ENCODE data around the gene CTAG2. TPM values are rescaled to one million over a fixed set of nuclear protein-coding genes. Genes with fewer than 3 reads are reported as not detected.

The CTAG2 gene
- polyA plus RNA-seq, 1 donor (not counting 4 experiments of a cell fraction or from before 2014, with no cell fraction given) = not detected

DNA sequence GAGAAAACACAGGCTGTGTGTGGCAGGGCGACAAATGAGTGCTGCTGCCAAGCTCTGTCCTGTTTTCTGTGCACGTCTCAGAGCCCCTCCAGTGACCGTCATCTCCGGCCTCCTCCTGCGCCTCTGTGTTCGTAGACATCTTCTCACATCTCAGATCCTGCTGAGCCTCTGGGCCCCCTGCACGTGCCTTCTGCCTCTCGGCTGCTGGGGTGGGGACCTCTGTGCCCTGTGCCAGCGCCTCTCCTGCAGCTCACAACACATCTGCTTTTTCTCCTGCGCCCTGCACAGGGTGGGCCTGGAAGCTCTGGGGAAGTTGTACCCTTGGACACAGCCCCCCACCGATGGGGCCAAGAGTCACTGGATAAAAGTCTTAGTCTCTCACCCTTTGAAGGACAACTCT, 2.4 kb upstream of the CTAG2 start:
- no peak overlapping the region for H3K27ac ChIP-seq (ENCODE audit: control insufficient read depth, insufficient read depth, low read length)
- H3K9me1 ChIP-seq (ENCODE audit: control insufficient read depth, extremely low read depth, insufficient read depth, low read length) = no peaks in the 10 kb centered on the region
- no peaks in the 10 kb centered on the region for H3K79me2 ChIP-seq (ENCODE audit: control insufficient read depth, insufficient read depth, low read length)
- no peaks in the 10 kb centered on the region for H3K4me1 ChIP-seq (ENCODE audit: control insufficient read depth, extremely low read depth, insufficient read depth, low read length)
- no peaks in the 10 kb centered on the region for H3K36me3 ChIP-seq (ENCODE audit: control insufficient read depth in 2 of 2, extremely low read depth in 1 of 2, insufficient read depth in 2 of 2, low read length in 2 of 2)
- DNase-seq (ENCODE audit: low read depth, low spot score) = no peak
- H3K9ac ChIP-seq (ENCODE audit: control insufficient read depth, extremely low read depth, insufficient read depth, low read length) = no peak overlapping the region
- no peak for FAIRE-seq
- no peaks in the 10 kb centered on the region for H4K20me1 ChIP-seq (ENCODE audit: control insufficient read depth, extremely low read depth, insufficient read depth, low read length)
- no peak overlapping the region for H3K4me2 ChIP-seq (ENCODE audit: control insufficient read depth, extremely low read depth, insufficient read depth, low read depth, low read length)
- H2AFZ ChIP-seq (ENCODE audit: control insufficient read depth, low read length) = no peak overlapping the region
- H3K27me3 ChIP-seq (ENCODE audit: control insufficient read depth, extremely low read depth, insufficient read depth, low read length) = no peaks in the 10 kb centered on the region
- no peak overlapping the region for H3K4me3 ChIP-seq (ENCODE audit: control insufficient read depth in 2 of 3, extremely low read depth in 1 of 3, insufficient read depth in 2 of 3, low read depth in 1 of 3, low read length in 3 of 3)
- dilution Hi-C loops (cut with MboI; ENCODE audit: extremely low pct_ligation_motif_present, low sequenced_read_pairs) = no loop called here
- no peak for TF ChIP-seq EZH2 (IDR thresholded peaks at IDR 0.05; ENCODE audit: low read length)
- TF ChIP-seq, protein P1, sequence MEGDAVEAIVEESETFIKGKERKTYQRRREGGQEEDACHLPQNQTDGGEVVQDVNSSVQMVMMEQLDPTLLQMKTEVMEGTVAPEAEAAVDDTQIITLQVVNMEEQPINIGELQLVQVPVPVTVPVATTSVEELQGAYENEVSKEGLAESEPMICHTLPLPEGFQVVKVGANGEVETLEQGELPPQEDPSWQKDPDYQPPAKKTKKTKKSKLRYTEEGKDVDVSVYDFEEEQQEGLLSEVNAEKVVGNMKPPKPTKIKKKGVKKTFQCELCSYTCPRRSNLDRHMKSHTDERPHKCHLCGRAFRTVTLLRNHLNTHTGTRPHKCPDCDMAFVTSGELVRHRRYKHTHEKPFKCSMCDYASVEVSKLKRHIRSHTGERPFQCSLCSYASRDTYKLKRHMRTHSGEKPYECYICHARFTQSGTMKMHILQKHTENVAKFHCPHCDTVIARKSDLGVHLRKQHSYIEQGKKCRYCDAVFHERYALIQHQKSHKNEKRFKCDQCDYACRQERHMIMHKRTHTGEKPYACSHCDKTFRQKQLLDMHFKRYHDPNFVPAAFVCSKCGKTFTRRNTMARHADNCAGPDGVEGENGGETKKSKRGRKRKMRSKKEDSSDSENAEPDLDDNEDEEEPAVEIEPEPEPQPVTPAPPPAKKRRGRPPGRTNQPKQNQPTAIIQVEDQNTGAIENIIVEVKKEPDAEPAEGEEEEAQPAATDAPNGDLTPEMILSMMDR (optimal IDR thresholded peaks at IDR 0.05 in 1 of 3, IDR thresholded peaks at IDR 0.05 in 1 of 3, conservative IDR thresholded peaks at IDR 0.05 in 1 of 3; ENCODE audit: extremely low read depth in 1 of 3, insufficient read depth in 2 of 3, low read length in 3 of 3) = no peak
- peaks cover 3% of the 10 kb centered on the region for H3K9me3 ChIP-seq (ENCODE audit: control insufficient read depth, low read depth, low read length)

DNA sequence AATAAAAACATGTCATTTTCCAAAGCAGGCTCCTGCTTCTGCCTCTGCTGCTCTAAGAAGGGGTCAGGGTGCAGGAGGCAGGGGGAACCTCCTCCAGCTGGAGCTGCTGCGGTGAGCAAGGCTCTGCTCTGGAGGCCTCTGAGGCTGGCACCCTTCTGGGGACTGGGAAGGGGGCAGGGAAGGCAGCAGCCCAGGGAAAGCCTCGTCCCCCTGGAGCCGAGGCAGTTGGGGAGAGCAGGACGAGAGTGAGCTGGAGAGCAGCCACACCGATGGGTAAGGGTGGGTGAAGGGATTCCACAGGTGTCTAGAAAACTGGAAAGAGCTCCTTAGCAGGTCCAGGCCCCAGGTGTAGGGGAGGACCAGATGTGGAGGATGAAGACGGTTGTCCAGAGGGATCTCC, 2.0 kb upstream of the CTAG2 start:
- Histone ChIP-seq H3K9me1 (ENCODE audit: control insufficient read depth, extremely low read depth, insufficient read depth, low read length) (no peaks in the 10 kb centered on the region), H3K4me1 (ENCODE audit: control insufficient read depth, extremely low read depth, insufficient read depth, low read length) (no peaks in the 10 kb centered on the region), H3K36me3 (ENCODE audit: control insufficient read depth in 2 of 2, extremely low read depth in 1 of 2, insufficient read depth in 2 of 2, low read length in 2 of 2) (no peaks in the 10 kb centered on the region), H3K4me3 (ENCODE audit: control insufficient read depth in 2 of 3, extremely low read depth in 1 of 3, insufficient read depth in 2 of 3, low read depth in 1 of 3, low read length in 3 of 3) (no peak overlapping the region), H2AFZ (ENCODE audit: control insufficient read depth, low read length) (no peak overlapping the region), H3K4me2 (ENCODE audit: control insufficient read depth, extremely low read depth, insufficient read depth, low read depth, low read length) (no peak overlapping the region), H3K9me3 (ENCODE audit: control insufficient read depth, low read depth, low read length) (peaks cover 2% of the 10 kb centered on the region), H3K27me3 (ENCODE audit: control insufficient read depth, extremely low read depth, insufficient read depth, low read length) (no peaks in the 10 kb centered on the region), H3K27ac (ENCODE audit: control insufficient read depth, insufficient read depth, low read length) (no peak overlapping the region), H4K20me1 (ENCODE audit: control insufficient read depth, extremely low read depth, insufficient read depth, low read length) (no peaks in the 10 kb centered on the region), H3K9ac (ENCODE audit: control insufficient read depth, extremely low read depth, insufficient read depth, low read length) (no peak overlapping the region), H3K79me2 (ENCODE audit: control insufficient read depth, insufficient read depth, low read length) (no peaks in the 10 kb centered on the region)
- no peak for TF ChIP-seq EZH2 (IDR thresholded peaks at IDR 0.05; ENCODE audit: low read length)
- TF ChIP-seq, protein P1 (optimal IDR thresholded peaks at IDR 0.05 in 1 of 3, IDR thresholded peaks at IDR 0.05 in 1 of 3, conservative IDR thresholded peaks at IDR 0.05 in 1 of 3; ENCODE audit: extremely low read depth in 1 of 3, insufficient read depth in 2 of 3, low read length in 3 of 3) = no peak
- dilution Hi-C loops (cut with MboI; ENCODE audit: extremely low pct_ligation_motif_present, low sequenced_read_pairs) = no loop called here
- no peak for FAIRE-seq
- DNase-seq (ENCODE audit: low read depth, low spot score) = no peak

All from keratinocyte (primary cell).